NCI-H345 treated with DMSO at 0.1 percent for 48 hours (cell line): ENCODE results near the gene UGT1A6.
"Not testable (repeated sequence)": the region's sequence is repeated elsewhere in the genome, so short reads cannot be mapped to it uniquely, and the experiment has no call there.

Experiments used
- DNase-seq: peaks from one replicate; lab custom pipeline; 2025; ENCODE audit not compliant: unreplicated experiment; lab: John Stamatoyannopoulos, UW

Gene UGT1A6

GRCh38 chr2:233684640-233685039, 8.1 kb upstream of the UGT1A6 start:
- no peak for DNase-seq

GRCh38 chr2:233686928-233687327, 5.8 kb upstream of the UGT1A6 start:
- DNase-seq, result no peak

- DNase-seq, result no peak
Measured at GRCh38 chr2:233688341-233688740, 4.3 kb upstream of the UGT1A6 start.

GRCh38 chr2:233689031-233689430, 3.7 kb upstream of the UGT1A6 start:
- no peak for DNase-seq

- no peak for DNase-seq
Measured at GRCh38 chr2:233689501-233689900, 3.2 kb upstream of the UGT1A6 start.

GRCh38 chr2:233690444-233690843, 2.2 kb upstream of the UGT1A6 start:
- no peak for DNase-seq

GRCh38 chr2:233691443-233692433, 952 bp upstream of the UGT1A6 start:
- no peak for DNase-seq

GRCh38 chr2:233693963-233694362, 1.3 kb downstream of the UGT1A6 start:
- no peak for DNase-seq

- no peak for DNase-seq
Measured at GRCh38 chr2:233698740-233699139, 6.0 kb downstream of the UGT1A6 start.

GRCh38 chr2:233699424-233700027, 6.8 kb downstream of the UGT1A6 start:
- DNase-seq, result no peak

GRCh38 chr2:233700028-233700635, 7.4 kb downstream of the UGT1A6 start:
- DNase-seq, result no peak

GRCh38 chr2:233700842-233701241, 8.2 kb downstream of the UGT1A6 start:
- not testable (repeated sequence) for DNase-seq

- DNase-seq, result no peak
Measured at GRCh38 chr2:233702238-233702637, 9.5 kb downstream of the UGT1A6 start.

GRCh38 chr2:233705911-233706506, 13.3 kb downstream of the UGT1A6 start:
- no peak for DNase-seq

- DNase-seq, result no peak
Measured at GRCh38 chr2:233706720-233707119, 14.0 kb downstream of the UGT1A6 start.

GRCh38 chr2:233707940-233708644, 15.4 kb downstream of the UGT1A6 start:
- no peak for DNase-seq

- no peak for DNase-seq
Measured at GRCh38 chr2:233708942-233709341, 16.3 kb downstream of the UGT1A6 start.

- DNase-seq, result peak; percentile 37
Measured at GRCh38 chr2:233711312-233712008, 18.8 kb downstream of the UGT1A6 start.

- DNase-seq, result no peak
Measured at GRCh38 chr2:233712611-233713261, 20.0 kb downstream of the UGT1A6 start, which contains the start of gene UGT1A5. Gene UGT1A5 (plus strand): TSS chr2:233712907. CDS start chr2:233712992, 85 bp downstream.

- no peak for DNase-seq
Measured at GRCh38 chr2:233713262-233713615, 20.5 kb downstream of the UGT1A6 start.
